ENCODE results near the gene FBXL7.

The FBXL7 gene

GRCh38 chr5:15687401-15687800 lies 187.4 kb downstream of the FBXL7 start:
- no peak for TF ChIP-seq MAX (IDR thresholded peaks at IDR 0.05; ENCODE audit: low read depth, low read length)
- no peak overlapping the region for H3K4me3 ChIP-seq (ENCODE audit: low read depth, low read length)
- no peak for DNase-seq (ENCODE audit: low read depth)

- TF ChIP-seq CTCF (IDR thresholded peaks at IDR 0.05; ENCODE audit: low read depth, low read length) (no peak), MYC (IDR thresholded peaks at IDR 0.05; ENCODE audit: low read depth, low read length) (no peak)
- no peak overlapping the region for H3K4me3 ChIP-seq (ENCODE audit: low read depth, low read length)
- DNase-seq (ENCODE audit: low read depth), result no peak
These were observed 189.9 kb downstream of the FBXL7 start for GRCh38 chr5:15689836-15690235.

- no peak for DNase-seq (ENCODE audit: low read depth)
- TF ChIP-seq CTCF (IDR thresholded peaks at IDR 0.05; ENCODE audit: low read depth, low read length) (no peak), MYC (IDR thresholded peaks at IDR 0.05; ENCODE audit: low read depth, low read length) (no peak), POLR2A (IDR thresholded peaks at IDR 0.05; ENCODE audit: extremely low read depth, insufficient read length) (no peak)
- no peak overlapping the region for H3K4me3 ChIP-seq (ENCODE audit: low read depth, low read length)
These were observed 190.6 kb downstream of the FBXL7 start for GRCh38 chr5:15690611-15691010.

GRCh38 chr5:15691521-15691920 lies 191.5 kb downstream of the FBXL7 start:
- DNase-seq (ENCODE audit: low read depth), result no peak
- no peak for TF ChIP-seq MAX (IDR thresholded peaks at IDR 0.05; ENCODE audit: low read depth, low read length)
- TF ChIP-seq MYC (IDR thresholded peaks at IDR 0.05; ENCODE audit: low read depth, low read length), result no peak
- TF ChIP-seq POLR2A (IDR thresholded peaks at IDR 0.05; ENCODE audit: extremely low read depth, insufficient read length), result no peak
- TF ChIP-seq CTCF (IDR thresholded peaks at IDR 0.05; ENCODE audit: low read depth, low read length), result no peak
- H3K4me3 ChIP-seq (ENCODE audit: low read depth, low read length), result no peak overlapping the region

GRCh38 chr5:15692706-15693381 lies 192.9 kb downstream of the FBXL7 start:
- TF ChIP-seq MYC (IDR thresholded peaks at IDR 0.05; ENCODE audit: low read depth, low read length) (no peak), CTCF (IDR thresholded peaks at IDR 0.05; ENCODE audit: low read depth, low read length) (no peak), MAX (IDR thresholded peaks at IDR 0.05; ENCODE audit: low read depth, low read length) (no peak), POLR2A (IDR thresholded peaks at IDR 0.05; ENCODE audit: extremely low read depth, insufficient read length) (no peak)
- no peak for DNase-seq (ENCODE audit: low read depth)
- no peak overlapping the region for H3K4me3 ChIP-seq (ENCODE audit: low read depth, low read length)

- H3K4me3 ChIP-seq (ENCODE audit: low read depth, low read length), result no peak overlapping the region
- DNase-seq (ENCODE audit: low read depth), result no peak
- no peak for TF ChIP-seq MYC (IDR thresholded peaks at IDR 0.05; ENCODE audit: low read depth, low read length)
- TF ChIP-seq MAX (IDR thresholded peaks at IDR 0.05; ENCODE audit: low read depth, low read length), result no peak
- no peak for TF ChIP-seq POLR2A (IDR thresholded peaks at IDR 0.05; ENCODE audit: extremely low read depth, insufficient read length)
- no peak for TF ChIP-seq CTCF (IDR thresholded peaks at IDR 0.05; ENCODE audit: low read depth, low read length)
These were observed 193.4 kb downstream of the FBXL7 start for GRCh38 chr5:15693382-15693728.

Data from NB4 (cell line).